ENCODE data around the gene FMO3.

Gene FMO3

DNA sequence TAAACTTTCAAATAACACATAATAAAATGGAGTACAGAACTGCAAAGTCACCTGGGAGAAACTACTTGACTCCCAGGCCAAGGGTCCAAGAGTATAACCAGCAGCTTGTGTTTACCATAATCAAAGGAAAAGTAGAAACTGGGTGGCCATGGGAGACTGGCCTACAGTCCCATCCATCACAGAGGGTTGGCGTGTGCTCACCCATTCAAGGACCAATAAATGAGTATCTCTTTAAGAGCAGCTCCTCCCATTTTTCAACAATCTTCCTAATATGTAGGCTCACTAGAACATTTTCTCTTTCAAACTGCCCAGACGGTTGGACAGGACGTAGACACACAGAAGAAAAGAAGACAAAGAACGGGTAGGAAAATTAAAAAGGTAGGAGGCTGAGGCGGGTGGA is at the start of gene FMO3:
Gene FMO3 (plus strand): TSS at position 302 of the 400 bp plus-strand sequence. CDS start 1,754 bp downstream, outside the sequence.
- no peak for DNase-seq (ENCODE audit: low read depth in 2 of 2)

DNA sequence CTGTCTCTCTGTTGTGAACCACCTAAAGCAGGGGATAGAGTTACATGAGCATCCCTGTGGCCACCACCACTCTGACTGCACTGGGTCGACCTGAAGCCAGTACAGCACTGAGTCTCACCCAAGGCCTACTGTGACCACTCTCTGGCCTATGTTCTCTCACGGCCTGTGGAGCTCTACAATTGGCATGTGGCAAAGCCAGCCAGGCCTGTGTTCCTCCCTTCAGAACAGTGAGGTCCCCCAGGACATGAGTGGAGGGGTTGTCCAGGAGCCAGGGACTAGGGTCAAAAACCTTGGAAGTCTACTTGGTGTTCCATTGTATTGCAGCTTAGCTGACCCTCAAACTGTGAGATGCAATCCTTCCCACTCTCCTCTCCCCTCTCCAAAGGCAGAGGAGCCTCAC is 42.7 kb upstream of the FMO3 start:
- no peak for DNase-seq (ENCODE audit: low read depth in 2 of 2)

GRCh38 chr1:171052977-171053376 is 37.7 kb upstream of the FMO3 start:
- no peak for DNase-seq (ENCODE audit: low read depth in 2 of 2)

DNA sequence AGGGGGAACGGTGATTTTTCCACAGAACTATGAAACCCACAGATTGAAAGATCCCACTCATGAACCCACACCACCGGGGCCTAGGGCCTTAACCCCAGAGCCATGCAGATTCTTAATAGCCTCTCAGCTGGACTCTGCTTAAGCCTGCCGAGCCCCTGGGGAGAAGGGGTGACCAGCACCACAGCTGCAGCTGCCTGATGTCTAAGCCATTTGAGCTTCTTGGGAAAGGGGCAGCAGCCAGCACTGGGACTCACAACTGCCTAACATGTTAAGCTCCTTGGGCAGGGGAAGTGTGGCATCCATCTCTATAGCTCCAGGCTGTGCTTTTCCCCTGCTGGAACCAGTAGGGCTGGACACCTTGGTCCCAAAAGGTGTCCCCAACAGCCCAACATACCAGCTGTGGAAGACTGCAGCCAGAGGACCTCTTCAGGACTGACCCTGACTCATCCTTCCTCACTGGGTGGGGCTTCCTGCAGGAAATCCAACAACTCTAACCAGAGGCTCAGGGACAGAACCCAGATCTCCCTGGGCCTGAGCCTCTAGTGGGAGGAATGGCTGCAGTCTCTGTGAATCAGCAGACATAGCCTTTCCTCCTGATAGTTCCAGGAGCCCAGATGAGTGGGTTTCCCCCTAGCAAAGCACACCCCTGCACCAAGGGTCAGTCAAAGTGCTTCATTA is 34.6 kb upstream of the FMO3 start:
- DNase-seq (ENCODE audit: low read depth in 2 of 2) = no peak

DNA sequence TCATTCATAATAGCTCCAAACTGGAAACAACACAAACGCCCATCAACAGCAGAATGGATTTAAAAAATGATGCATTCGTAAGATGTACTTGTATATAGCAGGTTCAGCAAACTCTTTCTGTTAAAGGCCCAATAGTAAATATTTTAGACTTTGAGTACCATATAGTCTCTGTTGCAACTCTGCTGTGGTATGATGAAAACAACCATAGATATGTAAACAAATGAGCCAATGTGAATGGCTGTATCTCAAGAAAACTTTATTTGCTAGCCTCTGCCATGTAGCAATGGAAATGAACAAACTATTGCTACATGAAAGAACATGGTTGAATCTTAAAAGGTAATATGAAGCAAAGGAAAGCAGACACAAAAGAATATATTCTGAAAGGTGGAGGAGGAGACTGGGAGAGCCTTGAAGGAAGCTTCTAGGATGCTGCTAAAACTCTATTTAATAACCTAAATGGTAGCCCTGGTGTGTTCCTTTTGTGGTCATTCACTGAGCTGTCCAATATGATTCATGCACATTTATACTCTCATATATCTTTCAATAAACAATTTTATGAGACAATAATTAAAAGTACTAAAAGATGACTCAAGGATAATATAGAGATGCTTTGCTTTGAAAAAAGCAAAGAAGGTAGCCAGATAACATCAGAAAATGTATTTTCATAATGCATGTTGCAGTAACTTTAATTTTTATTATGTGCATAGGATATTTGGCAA is 29.1 kb upstream of the FMO3 start:
- DNase-seq (ENCODE audit: low read depth in 2 of 2) = no peak

DNA sequence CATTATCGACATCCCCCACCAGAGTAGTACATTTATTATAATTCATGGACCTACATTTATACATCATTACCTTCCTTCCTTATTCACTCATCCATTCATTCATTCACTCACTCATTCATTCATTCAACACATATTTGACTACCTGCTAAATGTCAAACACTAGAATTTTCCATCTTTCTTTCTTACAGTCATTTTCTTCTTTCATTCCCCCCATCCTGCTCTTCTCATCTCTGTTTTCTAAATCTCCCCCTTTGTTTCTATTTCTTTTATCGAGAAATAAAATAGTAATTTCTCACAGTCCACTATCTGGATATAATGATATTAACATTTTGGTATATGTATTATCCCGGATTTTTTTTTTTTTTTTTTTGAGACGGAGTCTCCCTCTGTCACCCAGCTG is 27.8 kb upstream of the FMO3 start:
- DNase-seq (ENCODE audit: low read depth in 2 of 2) = no peak

DNA sequence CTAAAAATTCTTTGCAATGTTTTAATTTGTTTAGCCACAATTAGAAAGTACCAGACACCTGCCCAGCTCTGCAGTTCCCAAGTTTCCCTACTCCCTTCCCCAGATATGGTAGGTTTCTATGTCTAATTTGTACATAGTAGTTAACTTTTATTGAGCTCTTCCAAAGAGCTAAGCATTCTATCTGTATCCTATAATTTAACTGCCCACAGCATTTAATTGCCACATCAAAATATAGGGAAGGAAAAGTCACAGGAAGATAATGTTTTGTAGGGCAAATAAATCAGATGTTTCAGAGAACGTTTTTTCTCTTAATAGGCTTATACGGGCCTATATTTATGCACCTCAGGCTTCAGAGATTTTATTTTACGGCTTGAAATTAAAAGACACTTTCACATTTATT is 15.7 kb upstream of the FMO3 start:
- no peak for DNase-seq (ENCODE audit: low read depth in 2 of 2)

DNA sequence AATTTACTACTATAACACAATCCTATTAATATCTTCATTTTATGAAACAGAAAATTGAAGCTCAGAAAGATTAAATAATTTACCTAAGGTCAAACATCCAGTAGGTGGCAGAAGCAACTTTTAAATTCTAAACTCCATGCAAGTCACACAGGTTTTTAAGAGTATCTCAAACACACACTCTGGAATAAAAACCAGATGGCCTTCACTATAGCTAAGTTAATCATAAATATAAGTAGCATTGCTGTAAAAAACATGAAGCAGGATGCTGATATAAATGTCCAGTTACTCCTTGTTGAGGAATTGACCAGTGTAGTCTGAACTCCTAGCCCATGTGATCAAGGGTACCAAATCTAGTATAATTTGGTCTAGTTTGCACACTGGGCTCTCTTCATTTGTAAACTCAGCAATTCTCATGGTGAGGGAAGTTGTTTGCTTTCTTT is 9.4 kb upstream of the FMO3 start:
- no peak for DNase-seq (ENCODE audit: low read depth in 2 of 2)

- DNase-seq (ENCODE audit: low read depth in 2 of 2) = no peak
These were observed 8.9 kb upstream of the FMO3 start for GRCh38 chr1:171081763-171082201.

DNA sequence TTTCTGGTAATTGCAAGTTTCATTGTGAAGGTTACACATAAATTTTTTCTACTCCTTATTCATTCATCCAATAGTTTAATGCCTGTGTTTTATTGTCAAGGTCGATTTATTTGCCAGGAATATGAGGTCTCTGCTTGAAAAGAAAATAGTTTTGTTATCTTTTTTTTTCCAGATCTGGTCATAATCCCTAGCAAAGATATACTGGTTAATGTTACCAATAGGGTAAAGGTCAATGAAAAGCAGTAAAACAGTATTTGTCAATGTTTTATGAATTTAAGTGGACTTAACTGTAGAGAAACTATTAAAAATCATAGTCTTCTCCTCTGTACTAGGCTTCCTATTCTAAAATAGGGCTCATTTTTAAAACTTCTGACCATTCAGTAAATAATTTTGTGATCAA is 8.1 kb upstream of the FMO3 start:
- DNase-seq (ENCODE audit: low read depth in 2 of 2) = no peak

- DNase-seq (ENCODE audit: low read depth in 2 of 2) = no peak
These were observed 7.5 kb upstream of the FMO3 start for GRCh38 chr1:171083222-171083621.

DNA sequence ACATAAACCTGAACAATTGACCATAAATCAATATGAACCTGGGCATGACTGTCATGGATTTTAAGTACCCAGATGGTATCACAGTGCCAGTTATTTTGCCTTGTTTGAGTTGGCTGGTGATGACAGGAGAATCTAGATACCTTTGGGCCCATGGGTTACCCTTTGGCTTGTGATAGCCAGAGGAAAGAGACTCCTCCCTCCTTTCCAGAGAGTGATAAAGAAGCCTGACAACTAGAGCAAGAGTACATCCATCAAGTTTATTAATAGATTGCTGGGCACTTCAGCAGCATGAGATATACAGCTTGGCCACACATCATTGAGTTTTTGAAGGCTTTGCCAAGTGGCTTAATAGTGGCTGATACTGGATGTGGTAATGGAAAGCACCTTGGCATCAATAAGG is 6.6 kb upstream of the FMO3 start:
- no peak for DNase-seq (ENCODE audit: low read depth in 2 of 2)

DNA sequence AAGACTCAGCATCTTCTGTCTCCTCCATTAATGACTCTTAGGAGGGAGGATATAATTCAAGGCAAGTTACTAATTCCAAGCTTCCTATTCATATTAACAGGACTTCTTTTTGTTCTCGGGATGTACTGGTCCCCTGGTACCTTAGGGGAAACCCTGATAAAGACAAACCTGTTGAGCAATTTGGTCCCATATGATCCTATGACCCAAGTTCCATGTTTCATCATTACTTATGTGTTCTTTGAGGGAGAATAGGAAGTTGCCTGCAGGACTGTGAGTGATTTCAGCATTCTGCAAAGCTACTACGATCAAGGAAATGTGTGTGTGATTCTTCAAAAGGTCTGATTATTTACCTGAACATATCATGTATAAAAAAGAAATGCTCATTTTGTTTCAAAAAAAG is 5.8 kb upstream of the FMO3 start:
- DNase-seq (ENCODE audit: low read depth in 2 of 2) = no peak

DNA sequence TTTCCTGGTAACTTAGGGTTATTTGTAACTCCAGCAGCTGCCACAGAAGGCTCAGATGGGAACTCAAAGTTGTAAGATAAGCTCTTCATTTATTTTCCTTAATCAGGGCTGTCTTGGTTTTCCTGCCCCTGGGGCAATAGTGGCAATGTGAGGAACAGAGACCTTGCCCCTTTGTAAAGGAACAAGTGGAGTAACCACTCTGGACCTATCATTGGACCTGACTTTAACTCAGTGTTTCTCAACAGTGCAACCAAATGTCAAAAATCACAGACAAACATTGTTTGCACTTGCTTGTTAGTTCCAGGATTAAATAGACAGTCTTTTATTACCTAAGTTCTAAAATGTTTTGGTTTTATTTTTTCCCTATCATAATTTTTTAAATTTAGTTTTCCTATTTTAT is 2.8 kb upstream of the FMO3 start:
- no peak for DNase-seq (ENCODE audit: low read depth in 2 of 2)

DNA sequence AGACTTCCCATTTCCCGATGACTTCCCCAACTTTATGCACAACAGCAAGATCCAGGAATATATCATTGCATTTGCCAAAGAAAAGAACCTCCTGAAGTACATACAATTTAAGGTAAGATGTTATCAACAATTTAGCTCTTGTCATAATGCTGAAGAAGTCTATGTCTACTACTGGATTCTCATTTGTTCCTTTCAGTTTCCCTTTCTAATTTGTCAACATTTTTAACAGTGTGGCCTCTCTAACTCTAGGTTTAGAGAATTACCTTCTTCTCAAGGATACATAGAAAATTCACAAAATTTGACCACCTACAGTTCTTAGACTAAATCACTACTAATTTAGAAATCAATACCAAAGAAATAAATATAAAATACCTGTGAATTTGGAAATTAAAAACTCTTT is 13.2 kb downstream of the FMO3 start:
- no peak for DNase-seq (ENCODE audit: low read depth in 2 of 2)

GRCh38 chr1:171107262-171107940 is 16.7 kb downstream of the FMO3 start:
- DNase-seq (ENCODE audit: low read depth in 2 of 2) = no peak

- no peak for DNase-seq (ENCODE audit: low read depth in 2 of 2)
These were observed 17.3 kb downstream of the FMO3 start for GRCh38 chr1:171107969-171108368.

- no peak for DNase-seq (ENCODE audit: low read depth in 2 of 2)
These were observed 19.3 kb downstream of the FMO3 start for GRCh38 chr1:171109966-171110365.

GRCh38 chr1:171110621-171111326 is 20.1 kb downstream of the FMO3 start:
- DNase-seq (ENCODE audit: low read depth in 2 of 2) = no peak

- no peak for DNase-seq (ENCODE audit: low read depth in 2 of 2)
These were observed 21.4 kb downstream of the FMO3 start for GRCh38 chr1:171112119-171112518.

- no peak for DNase-seq (ENCODE audit: low read depth in 2 of 2)
These were observed 22.7 kb downstream of the FMO3 start for GRCh38 chr1:171113382-171113781.

GRCh38 chr1:171115280-171115897 is 24.7 kb downstream of the FMO3 start:
- DNase-seq (ENCODE audit: low read depth in 2 of 2) = no peak

Data from activated CD4-positive, alpha-beta T cell treated with anti-CD3 and anti-CD28 coated beads for 24 hours (primary cell).